Ascending aorta (tissue), 2 donors: Measurements from ENCODE around the gene ATXN7L1. TPM values are rescaled to one million over a fixed set of nuclear protein-coding genes. Genes with fewer than 3 reads are reported as not detected.

Source experiments
- DNase-seq, 2 donors: peaks; one replicate each; pipeline ENCODE4 v3.0.0-alpha.2; 2019; ENCODE audit warnings: low spot score in 2 of 2
- H3K27ac ChIP-seq, 2 donors: fragments of 200-600 bp; sonication (generic); one replicate each; pipeline ENCODE4 v1.5.1; 2016 to 2017; ENCODE audit warnings: mild to moderate bottlenecking in 1 of 2
- H3K27me3 ChIP-seq: fragments of 200-600 bp; sonication (generic); one replicate; pipeline ENCODE4 v1.5.1; 2017
- H3K36me3 ChIP-seq, 2 donors: fragments of 200-600 bp; sonication (generic); one replicate each; pipeline ENCODE4 v1.5.1; 2016
- H3K4me1 ChIP-seq, 2 donors: fragments of 200-600 bp; sonication (generic); one replicate each; pipeline ENCODE4 v1.5.1; 2016 to 2017; ENCODE audit warnings: mild to moderate bottlenecking in 1 of 2
- H3K4me3 ChIP-seq, 2 donors: fragments of 200-600 bp; sonication (generic); one replicate each; pipeline ENCODE4 v1.5.1; 2016 to 2017; ENCODE audit warnings: mild to moderate bottlenecking in 1 of 2
- H3K9me3 ChIP-seq, 2 donors: fragments of 200-600 bp; sonication (generic); one replicate each; pipeline ENCODE4 v1.5.1; 2016
- CTCF ChIP-seq, 3 experiments: fragments of 200-600 bp in 2 of 3; fragments of 450-650 bp in 1 of 3; sonication (generic) in 2 of 3; IDR thresholded peaks; one replicate each; pipeline ENCODE4 v1.5.1; 2016 to 2019; ENCODE audit warnings: antibody characterized with exemption in 3 of 3, mild to moderate bottlenecking in 1 of 3, moderate library complexity in 1 of 3
- intact Hi-C: fragments of 100-400 bp; cut with DNase I; formaldehyde crosslinking; loops from one replicate; pipeline ENCODE4 v1.15.1; 2023
- total RNA-seq: library from RNA; depleted of rRNA; stranded (reverse); fragments of >200 nt; gene quantifications from one replicate; pipeline ENCODE4 v1.1.0, GENCODE V29; 2016

Gene ATXN7L1
- total RNA-seq, 1 donor from 2014 or later: 7.5 TPM

GRCh38 chr7:105742787-105743186, 133.6 kb downstream of the ATXN7L1 start:
- no peaks in the 10 kb centered on the region for H3K9me3 ChIP-seq
- TF ChIP-seq CTCF (IDR thresholded peaks at IDR 0.05): no peak
- H3K36me3 ChIP-seq: no peaks in the 10 kb centered on the region
- intact Hi-C loops: no loop called here
- no peak for DNase-seq
- H3K4me3 ChIP-seq: no peak overlapping the region
- no peak overlapping the region for H3K27ac ChIP-seq
- no peaks in the 10 kb centered on the region for H3K4me1 ChIP-seq
- H3K27me3 ChIP-seq: no peaks in the 10 kb centered on the region

GRCh38 chr7:105741982-105742381, 134.4 kb downstream of the ATXN7L1 start:
- intact Hi-C loops: no loop called here
- Histone ChIP-seq H3K4me1 (no peaks in the 10 kb centered on the region), H3K27ac (no peak overlapping the region), H3K9me3 (no peaks in the 10 kb centered on the region), H3K36me3 (no peaks in the 10 kb centered on the region), H3K4me3 (no peak overlapping the region), H3K27me3 (no peaks in the 10 kb centered on the region)
- DNase-seq: no peak
- no peak for TF ChIP-seq CTCF (IDR thresholded peaks at IDR 0.05)

GRCh38 chr7:105738133-105738532, 138.3 kb downstream of the ATXN7L1 start:
- no peaks in the 10 kb centered on the region for H3K27me3 ChIP-seq
- no peaks in the 10 kb centered on the region for H3K9me3 ChIP-seq
- no peaks in the 10 kb centered on the region for H3K36me3 ChIP-seq
- TF ChIP-seq CTCF (IDR thresholded peaks at IDR 0.05): no peak
- no peaks in the 10 kb centered on the region for H3K4me1 ChIP-seq
- no peak overlapping the region for H3K27ac ChIP-seq
- DNase-seq: no peak
- H3K4me3 ChIP-seq: no peak overlapping the region
- intact Hi-C loops: no loop called here

GRCh38 chr7:105734233-105734632, 142.2 kb downstream of the ATXN7L1 start:
- no peak for TF ChIP-seq CTCF (IDR thresholded peaks at IDR 0.05)
- no peak for DNase-seq
- Histone ChIP-seq H3K9me3 (no peaks in the 10 kb centered on the region), H3K27ac (no peak overlapping the region), H3K4me3 (no peak overlapping the region), H3K4me1 (no peaks in the 10 kb centered on the region), H3K36me3 (no peaks in the 10 kb centered on the region), H3K27me3 (no peaks in the 10 kb centered on the region)
- intact Hi-C loops: no loop called here

DNA sequence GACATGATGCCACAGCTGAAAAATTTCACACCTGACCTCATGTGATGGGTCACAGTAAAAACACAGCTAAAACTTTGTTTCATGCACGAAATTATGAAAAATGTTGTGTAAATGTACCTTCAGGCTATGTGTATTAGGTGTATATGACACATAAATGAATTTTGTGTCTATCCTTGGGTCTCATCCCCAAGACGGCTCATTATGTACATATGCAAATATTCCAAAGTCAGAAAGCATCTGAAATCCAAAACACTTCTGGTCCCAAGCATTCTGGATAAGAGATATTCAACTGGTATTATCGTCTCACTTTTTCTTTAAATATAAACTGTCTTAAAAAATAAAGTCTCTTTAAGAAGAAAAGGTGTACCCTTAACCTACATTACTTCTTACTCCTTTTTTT, 145.4 kb downstream of the ATXN7L1 start:
- no peaks in the 10 kb centered on the region for H3K4me1 ChIP-seq
- H3K36me3 ChIP-seq: no peaks in the 10 kb centered on the region
- no peaks in the 10 kb centered on the region for H3K9me3 ChIP-seq
- H3K4me3 ChIP-seq: no peak overlapping the region
- intact Hi-C loops: no loop called here
- DNase-seq: no peak
- no peak for TF ChIP-seq CTCF (IDR thresholded peaks at IDR 0.05)
- no peaks in the 10 kb centered on the region for H3K27me3 ChIP-seq
- no peak overlapping the region for H3K27ac ChIP-seq

DNA sequence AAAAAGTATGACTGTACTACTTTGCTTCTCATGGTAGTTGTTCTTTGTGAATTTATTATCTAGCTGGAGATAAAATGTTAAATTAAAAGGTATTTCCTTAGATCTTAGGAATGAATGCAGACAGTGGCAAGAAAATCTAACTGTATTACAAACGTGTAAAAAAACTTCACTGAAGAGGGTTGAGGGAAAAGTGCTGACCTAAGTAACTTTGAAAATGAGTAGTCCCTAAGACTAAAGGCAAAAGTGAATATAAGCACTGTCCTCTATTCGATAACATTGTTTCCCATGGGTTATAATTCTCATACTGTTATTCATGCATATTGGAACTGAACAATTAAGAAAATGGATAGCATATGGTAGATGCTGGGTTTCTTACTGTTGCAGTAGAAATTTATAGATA, 148.4 kb downstream of the ATXN7L1 start:
- intact Hi-C loops: no loop called here
- no peaks in the 10 kb centered on the region for H3K4me1 ChIP-seq
- H3K27ac ChIP-seq: no peak overlapping the region
- no peaks in the 10 kb centered on the region for H3K36me3 ChIP-seq
- TF ChIP-seq CTCF (IDR thresholded peaks at IDR 0.05): no peak
- no peaks in the 10 kb centered on the region for H3K27me3 ChIP-seq
- DNase-seq: no peak
- no peak overlapping the region for H3K4me3 ChIP-seq
- H3K9me3 ChIP-seq: no peaks in the 10 kb centered on the region
